H9 (cell line): ENCODE measurements around the gene HLTF. TPM values are rescaled to one million over a fixed set of nuclear protein-coding genes. Genes with fewer than 3 reads are reported as not detected.

Experiments used
- DNase-seq: peaks from one replicate; pipeline ENCODE4 v3.0.0-alpha.2; 2017
- H2AFZ ChIP-seq: one replicate; pipeline ENCODE4 v1.6.1; 2013; ENCODE audit warnings: mild to moderate bottlenecking, low read length, control low read depth, moderate library complexity
- H2AK5ac ChIP-seq: 2 replicates; pipeline ENCODE4 v1.6.1; 2013; ENCODE audit warnings: low read length, control low read depth, mixed read lengths; ENCODE audit not compliant: insufficient read length
- H2BK120ac ChIP-seq: one replicate; pipeline ENCODE4 v1.6.1; 2013; ENCODE audit warnings: low read depth, mild to moderate bottlenecking, low read length, control low read depth, inconsistent platforms; ENCODE audit not compliant: poor library complexity, severe bottlenecking
- H2BK12ac ChIP-seq: 2 replicates; pipeline ENCODE4 v1.6.1; 2013; ENCODE audit warnings: low read length, control low read depth, mixed read lengths, low read depth; ENCODE audit not compliant: insufficient read length
- H2BK15ac ChIP-seq: 2 replicates; pipeline ENCODE4 v1.6.1; 2013; ENCODE audit warnings: low read depth, low read length, control low read depth
- H2BK20ac ChIP-seq: one replicate; pipeline ENCODE4 v1.6.1; 2013; ENCODE audit warnings: low read depth, mild to moderate bottlenecking, low read length, control low read depth, inconsistent platforms; ENCODE audit not compliant: poor library complexity, severe bottlenecking
- H2BK5ac ChIP-seq: 2 replicates; pipeline ENCODE4 v1.6.1; 2013; ENCODE audit warnings: low read length, control low read depth, mixed read lengths; ENCODE audit not compliant: insufficient read length
- H3K14ac ChIP-seq: 2 replicates; pipeline ENCODE4 v1.6.1; 2013; ENCODE audit warnings: low read length, control low read depth; ENCODE audit not compliant: insufficient read depth
- H3K18ac ChIP-seq: 2 replicates; pipeline ENCODE4 v1.6.1; 2013; ENCODE audit warnings: low read depth, mild to moderate bottlenecking, mixed read lengths, low read length, control low read depth; ENCODE audit not compliant: insufficient read length
- H3K23ac ChIP-seq: 2 replicates; pipeline ENCODE4 v1.6.1; 2013; ENCODE audit warnings: low read length, control low read depth, mixed read lengths, low read depth; ENCODE audit not compliant: insufficient read length
- H3K23me2 ChIP-seq: 2 replicates; pipeline ENCODE4 v1.6.1; 2013; ENCODE audit warnings: low read depth, mild to moderate bottlenecking, mixed read lengths, low read length, control low read depth; ENCODE audit not compliant: insufficient read length, poor library complexity, severe bottlenecking
- H3K27ac ChIP-seq: 2 replicates; pipeline ENCODE4 v1.5.1; 2013; ENCODE audit warnings: low read length, control low read depth, mixed read lengths, low read depth; ENCODE audit not compliant: insufficient read length
- H3K27me3 ChIP-seq: 2 replicates; pipeline ENCODE4 v1.6.1; 2013; ENCODE audit warnings: low read length, control low read depth, inconsistent platforms; ENCODE audit not compliant: insufficient read depth
- H3K4ac ChIP-seq: 2 replicates; pipeline ENCODE4 v1.6.1; 2013; ENCODE audit warnings: low read depth, mild to moderate bottlenecking, control low read depth, inconsistent platforms, low read length, moderate library complexity
- H3K4me1 ChIP-seq: 2 replicates; pipeline ENCODE4 v1.6.1; 2013; ENCODE audit warnings: low read length, control low read depth, inconsistent platforms; ENCODE audit not compliant: insufficient read depth
- H3K4me2 ChIP-seq: 2 replicates; pipeline ENCODE4 v1.6.1; 2013; ENCODE audit warnings: low read length, control low read depth, mixed read lengths; ENCODE audit not compliant: insufficient read length, insufficient read depth
- H3K56ac ChIP-seq: 2 replicates; pipeline ENCODE4 v1.6.1; 2013; ENCODE audit warnings: low read depth, mild to moderate bottlenecking, mixed read lengths, low read length, control low read depth; ENCODE audit not compliant: insufficient read length
- H3K79me1 ChIP-seq: 2 replicates; pipeline ENCODE4 v1.6.1; 2013; ENCODE audit warnings: low read depth, mild to moderate bottlenecking, moderate library complexity, low read length, control low read depth, inconsistent platforms; ENCODE audit not compliant: insufficient read depth, poor library complexity, severe bottlenecking
- H3K79me2 ChIP-seq: 2 replicates; pipeline ENCODE4 v1.6.1; 2013; ENCODE audit warnings: low read length, control low read depth, inconsistent platforms; ENCODE audit not compliant: insufficient read depth
- H3K9ac ChIP-seq: 2 replicates; pipeline ENCODE4 v1.6.1; 2013; ENCODE audit warnings: low read length, control low read depth, mixed read lengths; ENCODE audit not compliant: insufficient read length; ENCODE audit errors: extremely low read depth
- H3K9me3 ChIP-seq: one replicate; pipeline ENCODE4 v1.6.1; 2013; ENCODE audit warnings: low read depth, low read length, inconsistent platforms; ENCODE audit not compliant: control insufficient read depth
- H3T11ph ChIP-seq: one replicate; pipeline ENCODE4 v1.6.1; 2013; ENCODE audit warnings: mild to moderate bottlenecking, low read length, control low read depth, inconsistent platforms
- H4K20me1 ChIP-seq: one replicate; pipeline ENCODE4 v1.6.1; 2013; ENCODE audit not compliant: control insufficient read depth, insufficient read length, insufficient read depth
- H4K5ac ChIP-seq: 2 replicates; pipeline ENCODE4 v1.6.1; 2013; ENCODE audit warnings: low read depth, mild to moderate bottlenecking, mixed read lengths, low read length, control low read depth; ENCODE audit not compliant: insufficient read length
- H4K8ac ChIP-seq: replicated peaks from 2 replicates; pipeline ENCODE4 v1.6.1; 2013; ENCODE audit warnings: low read length, control low read depth, mixed read lengths, low read depth; ENCODE audit not compliant: insufficient read length
- H4K91ac ChIP-seq: 2 replicates; pipeline ENCODE4 v1.6.1; 2013; ENCODE audit warnings: low read depth, mild to moderate bottlenecking, moderate library complexity, mixed read lengths, low read length, control low read depth; ENCODE audit not compliant: insufficient read length
- H3K27ac Mint-ChIP-seq, 3 experiments: 2 replicates in 2 of 3; 3 replicates in 1 of 3; pipeline ENCODE4 v1.8.0; 2020 to 2021; ENCODE audit warnings: mixed read lengths in 3 of 3, mild to moderate bottlenecking in 1 of 3, moderate library complexity in 1 of 3
- H3K27me3 Mint-ChIP-seq: 2 replicates; pipeline ENCODE4 v1.8.0; 2021; ENCODE audit warnings: low read depth, mild to moderate bottlenecking, moderate library complexity, mixed read lengths
- H3K36me3 Mint-ChIP-seq, 3 experiments: 2 replicates in 2 of 3; 3 replicates in 1 of 3; pipeline ENCODE4 v1.8.0; 2020 to 2021; ENCODE audit warnings: low read depth in 3 of 3, mixed read lengths in 3 of 3; ENCODE audit not compliant: insufficient read depth in 1 of 3
- H3K4me1 Mint-ChIP-seq, 2 experiments: 2 replicates each; pipeline ENCODE4 v1.8.0; 2020; ENCODE audit warnings: mixed read lengths in 2 of 2
- H3K4me3 Mint-ChIP-seq, 2 experiments: 2 replicates in 1 of 2; 3 replicates in 1 of 2; pipeline ENCODE4 v1.8.0; 2020 to 2021; ENCODE audit warnings: mild to moderate bottlenecking in 2 of 2, mixed read lengths in 2 of 2, moderate library complexity in 1 of 2
- H3K9me3 Mint-ChIP-seq, 2 experiments: 2 replicates in 1 of 2; 3 replicates in 1 of 2; pipeline ENCODE4 v1.8.0; 2020; ENCODE audit warnings: mild to moderate bottlenecking in 2 of 2, mixed read lengths in 2 of 2, moderate library complexity in 1 of 2
- CTCF ChIP-seq: fragments of 200-600 bp; sonication (generic); conservative IDR thresholded peaks from 3 replicates; pipeline ENCODE4 v1.8.0; 2021; ENCODE audit warnings: antibody characterized with exemption, mild to moderate bottlenecking
- WGBS: extraction: QIAGEN DNeasy Blood & Tissue Kit; methylation state at CpG from one replicate; pipeline ENCODE4 v1.1.7; 2013; ENCODE audit warnings: missing lambda C conversion rate, low lambda C conversion rate, mixed read lengths; ENCODE audit not compliant: insufficient read length; ENCODE audit errors: extremely low coverage; 5-methylcytosine and 5-hydroxymethylcytosine counted together
- total RNA-seq: library from RNA; stranded (reverse); gene quantifications from 2 replicates; pipeline ENCODE4 v1.2.1, GENCODE V29; 2021

The HLTF gene
- total RNA-seq, 1 experiment from 2014 or later, result 41.5 TPM

DNA sequence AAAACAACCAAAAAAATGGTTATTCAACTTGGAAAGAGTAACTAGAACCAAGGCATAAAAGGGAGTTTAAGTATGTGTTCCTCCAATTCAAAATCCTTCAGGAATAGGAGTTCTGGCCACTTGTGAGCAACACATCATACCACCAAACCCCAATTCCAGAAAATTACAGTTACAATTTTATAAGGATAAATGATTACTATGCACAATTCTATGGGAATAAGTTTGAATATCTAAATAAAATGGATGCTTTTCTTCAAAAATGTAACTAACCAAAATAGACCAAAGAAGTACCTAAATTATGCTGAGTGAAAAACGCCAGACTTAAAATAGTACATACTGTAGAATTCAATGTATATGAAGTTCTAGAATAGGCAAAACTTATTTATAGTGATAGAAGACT, 4.6 kb downstream of the HLTF start:
- Histone ChIP-seq H2BK20ac (no peak overlapping the region), H4K5ac (no peak overlapping the region), H3K9ac (no peak overlapping the region), H3K27ac (no peak overlapping the region), H2AFZ (no peak overlapping the region), H3K23me2 (peaks cover 5% of the 10 kb centered on the region), H2BK12ac (no peak overlapping the region), H3K79me2 (no peaks in the 10 kb centered on the region), H3K14ac (no peak overlapping the region), H3K4me2 (no peak overlapping the region), H4K91ac (no peak overlapping the region), H4K20me1 (no peaks in the 10 kb centered on the region), H3K23ac (no peak overlapping the region), H3K9me3 (no peaks in the 10 kb centered on the region), H3K4me1 (no peaks in the 10 kb centered on the region; the same call in 1 of the 2 replicates), H3K4ac (no peak overlapping the region), H3T11ph (no peak overlapping the region), H2BK15ac (no peak overlapping the region), H3K79me1 (peaks cover 6% of the 10 kb centered on the region), H3K27me3 (no peaks in the 10 kb centered on the region), H2BK120ac (no peak overlapping the region), H4K8ac (no peak overlapping the region), H2BK5ac (no peak overlapping the region), H3K18ac (no peak overlapping the region), H3K56ac (no peak overlapping the region), H2AK5ac (no peak overlapping the region)
- no CpG with 5 or more reads among the region's 1 CpG for WGBS
- peaks cover 12% of the 10 kb centered on the region for H3K27me3 Mint-ChIP-seq
- no peak for TF ChIP-seq CTCF
- H3K9me3 Mint-ChIP-seq, result peaks cover 0 to 2% of the 10 kb centered on the region in 2 experiments; a peak in 1 of 5 replicates
- no peak overlapping the region for H3K4me3 Mint-ChIP-seq
- H3K36me3 Mint-ChIP-seq, result peaks cover 14 to 57% (median 33%) of the 10 kb centered on the region in 3 experiments
- DNase-seq, result no peak
- H3K27ac Mint-ChIP-seq, result no peak overlapping the region
- peaks cover 12 to 19% of the 10 kb centered on the region in 2 experiments for H3K4me1 Mint-ChIP-seq
